ENCODE data around the gene COL15A1.
"Not testable (repeated sequence)": the region's sequence is repeated elsewhere in the genome, so short reads cannot be mapped to it uniquely, and the experiment has no call there.

Gene COL15A1

DNA sequence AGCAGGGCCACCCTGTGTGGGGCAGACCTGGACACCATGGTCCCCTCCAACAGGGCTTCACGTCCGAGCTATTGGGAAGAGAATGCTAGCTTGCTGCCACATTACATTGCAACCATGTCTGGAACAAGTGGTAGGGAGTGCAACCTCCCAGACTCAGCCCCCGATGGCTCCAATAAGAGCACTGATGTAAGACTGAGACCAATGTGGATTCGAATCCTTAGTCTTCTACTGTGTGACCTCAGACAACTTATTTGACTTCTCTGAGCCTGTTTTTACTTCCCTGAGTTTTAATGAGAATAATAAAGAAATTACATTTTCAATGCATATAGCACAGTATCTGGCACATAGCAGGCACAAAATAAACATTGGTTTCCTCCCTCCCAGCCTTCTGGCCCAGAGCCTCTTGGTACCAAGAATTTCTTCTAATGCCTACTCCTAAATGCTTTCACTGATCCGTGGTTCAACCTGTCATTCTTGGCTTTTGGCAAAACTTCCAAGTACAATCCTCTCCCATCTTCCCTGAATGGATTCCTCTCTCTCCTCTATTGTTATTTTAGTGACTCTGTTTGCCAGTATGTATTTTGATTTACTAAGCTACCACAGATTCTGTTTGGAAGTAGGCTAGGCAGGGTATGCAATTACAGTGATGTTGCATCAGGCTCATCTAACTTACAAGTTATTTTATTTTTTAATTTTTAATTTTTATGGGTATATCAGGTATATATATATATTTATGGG lies 34.6 kb upstream of the COL15A1 start:
- DNase-seq = no peak

DNA sequence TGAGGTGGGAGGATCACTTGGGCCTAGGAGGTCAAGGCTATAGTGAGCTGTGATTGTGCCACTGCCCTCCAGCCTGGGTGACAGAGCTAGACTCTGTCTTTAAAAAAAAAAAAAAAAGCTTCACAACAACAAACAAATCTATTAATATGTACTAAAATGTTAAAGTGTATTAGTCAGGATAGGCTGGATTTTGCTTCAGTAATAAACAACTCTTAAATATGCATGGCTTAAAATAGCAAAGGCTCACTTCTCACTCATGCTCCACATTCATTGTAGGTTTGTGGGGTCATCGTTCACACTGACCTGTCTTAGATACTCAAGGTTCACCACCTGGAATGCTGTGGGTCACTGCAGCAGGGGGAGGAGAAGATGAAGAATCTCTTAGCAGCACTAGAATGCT lies 33.8 kb upstream of the COL15A1 start:
- DNase-seq = no peak
- TF ChIP-seq POLR2A (IDR thresholded peaks at IDR 0.05; ENCODE audit: low read length) (no peak), GATA1 (IDR thresholded peaks at IDR 0.05; ENCODE audit: low read depth, low read length) (no peak)

More for the DNA sequence above, 34.6 kb upstream of the COL15A1 start:
- TF ChIP-seq POLR2A (IDR thresholded peaks at IDR 0.05; ENCODE audit: low read length) (no peak), GATA1 (IDR thresholded peaks at IDR 0.05; ENCODE audit: low read depth, low read length) (no peak)

DNA sequence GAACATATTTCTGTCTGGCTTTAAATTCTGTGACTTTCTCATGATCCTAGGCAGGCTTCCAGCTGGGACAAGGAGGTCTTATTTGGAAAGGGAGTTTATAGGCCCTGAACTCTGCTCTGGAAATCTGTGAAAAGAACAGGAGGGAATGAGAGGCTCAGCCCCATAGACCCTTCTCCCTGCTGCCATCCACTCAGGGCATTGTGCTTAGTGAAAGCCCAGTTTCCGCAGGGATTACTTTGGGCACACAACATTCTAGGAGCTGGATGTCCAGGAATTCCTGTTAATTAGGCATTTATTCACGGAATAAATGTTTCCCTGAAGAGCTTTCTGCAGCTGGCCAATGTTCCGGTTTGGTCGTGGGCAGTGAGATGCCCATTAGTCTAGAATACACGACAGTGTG lies 32.7 kb upstream of the COL15A1 start:
- no peak for TF ChIP-seq POLR2A (IDR thresholded peaks at IDR 0.05; ENCODE audit: low read length)
- no peak for TF ChIP-seq GATA1 (IDR thresholded peaks at IDR 0.05; ENCODE audit: low read depth, low read length)
- no peak for DNase-seq

DNA sequence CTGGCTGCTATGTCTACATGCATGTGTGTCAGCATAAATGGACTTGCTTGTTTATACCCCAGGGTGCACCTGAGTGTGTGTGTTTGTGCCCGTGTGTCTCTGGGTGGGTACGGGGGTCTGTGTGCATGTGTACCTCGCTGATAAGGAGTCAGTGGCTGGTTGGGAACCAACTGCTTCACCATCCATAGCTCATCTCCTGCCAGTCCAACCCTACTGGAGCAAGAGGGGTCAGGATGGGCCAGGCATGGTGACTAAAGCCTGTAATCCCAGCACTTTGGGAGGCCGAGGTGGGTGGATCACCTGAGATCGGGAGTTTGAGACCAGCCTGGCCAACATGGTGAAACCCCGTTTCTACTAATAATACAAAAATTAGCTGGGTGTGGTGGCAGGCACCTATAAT lies 32.0 kb upstream of the COL15A1 start:
- DNase-seq = not testable (repeated sequence)

- DNase-seq = no peak
- TF ChIP-seq GATA1 (IDR thresholded peaks at IDR 0.05; ENCODE audit: low read depth, low read length) = no peak
- no peak for TF ChIP-seq POLR2A (IDR thresholded peaks at IDR 0.05; ENCODE audit: low read length)
Observed at GRCh38 chr9:98912450-98912849, 31.3 kb upstream of the COL15A1 start.

GRCh38 chr9:98913044-98913443 lies 30.7 kb upstream of the COL15A1 start:
- TF ChIP-seq GATA1 (IDR thresholded peaks at IDR 0.05; ENCODE audit: low read depth, low read length) (no peak), POLR2A (IDR thresholded peaks at IDR 0.05; ENCODE audit: low read length) (no peak)

GRCh38 chr9:98913705-98914104 lies 30.0 kb upstream of the COL15A1 start:
- DNase-seq = no peak
- TF ChIP-seq GATA1 (IDR thresholded peaks at IDR 0.05; ENCODE audit: low read depth, low read length) (no peak), POLR2A (IDR thresholded peaks at IDR 0.05; ENCODE audit: low read length) (no peak)

More at GRCh38 chr9:98913044-98913443, 30.7 kb upstream of the COL15A1 start:
- no peak for DNase-seq

DNA sequence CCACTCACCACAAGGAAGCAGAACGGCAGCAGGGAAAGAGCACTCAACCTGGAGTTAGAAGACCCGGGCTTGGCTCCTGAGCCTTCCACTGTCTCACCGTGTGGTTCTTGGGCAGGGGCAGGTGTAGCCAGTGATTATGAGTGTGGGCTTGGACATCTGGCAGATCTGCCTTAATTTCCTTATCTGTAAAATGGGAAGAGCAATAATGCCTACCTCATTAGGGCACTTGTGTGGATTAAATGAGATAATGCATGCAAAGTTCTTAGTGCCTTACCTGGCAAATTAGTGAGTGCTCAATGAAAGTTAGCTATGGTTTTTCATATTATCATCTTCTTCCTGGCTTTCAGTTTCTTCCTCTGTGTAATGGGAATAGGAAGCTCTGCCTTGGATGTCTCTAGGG lies 28.1 kb upstream of the COL15A1 start:
- no peak for DNase-seq
- no peak for TF ChIP-seq GATA1 (IDR thresholded peaks at IDR 0.05; ENCODE audit: low read depth, low read length)

DNA sequence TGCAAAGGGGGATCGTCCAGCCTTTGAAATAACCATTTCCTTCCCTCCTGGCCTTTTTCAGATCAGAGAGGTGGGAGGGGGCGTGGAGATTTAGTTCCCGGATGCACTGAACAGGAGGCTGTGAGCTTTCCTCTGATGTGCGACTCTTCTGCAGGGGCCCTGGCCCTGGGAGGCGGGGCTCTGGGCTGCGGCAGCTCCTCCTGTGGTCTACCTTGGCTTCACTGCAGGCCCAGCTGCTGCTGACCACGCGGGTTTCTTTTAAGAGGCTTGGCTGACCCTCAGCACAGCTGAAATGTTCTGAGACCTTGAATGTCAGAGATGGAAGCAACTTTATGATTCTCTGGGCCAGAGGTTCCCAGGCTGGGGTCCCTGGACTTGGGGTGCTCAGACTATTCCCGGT lies 27.0 kb upstream of the COL15A1 start:
- TF ChIP-seq GATA1 (IDR thresholded peaks at IDR 0.05; ENCODE audit: low read depth, low read length) (no peak), POLR2A (IDR thresholded peaks at IDR 0.05; ENCODE audit: low read length) (no peak)

GRCh38 chr9:98917746-98918487 lies 25.8 kb upstream of the COL15A1 start:
- DNase-seq = peak in 1 of 2 experiments; percentile 16
- TF ChIP-seq POLR2A (IDR thresholded peaks at IDR 0.05; ENCODE audit: low read length) (no peak), GATA1 (IDR thresholded peaks at IDR 0.05; ENCODE audit: low read depth, low read length) (no peak)

More for the DNA sequence above, 27.0 kb upstream of the COL15A1 start:
- no peak for DNase-seq

DNA sequence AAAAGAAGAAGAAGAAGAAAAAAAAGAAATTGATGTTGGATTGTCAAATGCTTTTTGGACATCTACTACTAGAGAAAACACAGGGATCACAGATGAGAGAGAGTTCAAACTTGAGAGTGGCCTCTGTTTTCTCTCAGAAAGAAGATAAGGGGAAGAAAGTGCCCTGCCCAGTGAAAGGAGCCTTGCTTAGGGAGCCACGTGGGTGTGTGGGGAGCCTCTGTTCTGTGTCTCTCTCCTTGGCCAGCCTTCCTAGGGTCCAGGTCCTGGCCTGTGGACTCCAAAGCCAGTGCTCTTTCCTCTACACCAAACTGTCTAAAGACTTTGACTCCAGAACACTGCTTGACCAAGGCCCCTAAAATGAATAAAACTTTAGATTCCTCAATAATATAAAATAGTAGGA lies 22.0 kb upstream of the COL15A1 start:
- TF ChIP-seq POLR2A (IDR thresholded peaks at IDR 0.05; ENCODE audit: low read length) (no peak), GATA1 (IDR thresholded peaks at IDR 0.05; ENCODE audit: low read depth, low read length) (no peak)
- DNase-seq = peak; percentile 63 to 77

DNA sequence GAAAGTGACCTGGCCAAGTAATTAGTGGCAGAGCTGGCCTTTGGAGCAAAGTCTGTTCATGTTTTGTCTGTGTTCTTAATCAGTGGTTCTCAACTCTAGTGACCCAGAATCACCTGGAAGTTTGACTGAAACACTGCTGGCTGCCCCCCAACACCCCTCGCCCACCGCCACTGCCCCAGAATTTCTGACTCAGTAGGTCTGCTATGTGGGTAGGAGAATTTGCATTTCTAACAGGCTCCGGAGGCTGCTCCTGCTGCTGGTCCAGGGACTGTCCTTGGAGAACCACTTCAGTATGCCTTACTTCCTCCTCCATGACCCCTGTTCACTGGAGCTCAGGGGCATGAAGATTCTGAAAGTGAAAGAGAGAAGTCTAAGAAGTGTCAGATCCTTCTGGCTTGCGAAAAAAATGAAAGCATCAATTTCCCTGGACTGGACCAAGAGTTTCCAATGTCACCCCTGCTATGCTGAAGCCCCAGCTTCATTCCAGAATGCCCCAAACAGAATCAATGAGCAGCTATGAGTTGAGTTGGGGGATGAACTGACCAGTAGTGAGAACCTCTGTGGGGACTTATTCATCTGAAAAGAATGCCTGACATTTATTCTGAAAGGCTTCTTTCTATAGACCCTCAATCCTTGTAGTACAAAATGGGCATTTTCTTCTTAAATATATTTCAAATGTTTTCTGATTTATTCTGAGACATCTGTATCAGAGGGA lies 20.8 kb upstream of the COL15A1 start:
- DNase-seq = no peak

GRCh38 chr9:98923451-98924123 lies 20.1 kb upstream of the COL15A1 start:
- DNase-seq = no peak
- TF ChIP-seq POLR2A (IDR thresholded peaks at IDR 0.05; ENCODE audit: low read length) (no peak), GATA1 (IDR thresholded peaks at IDR 0.05; ENCODE audit: low read depth, low read length) (no peak)

More for the DNA sequence above, 20.8 kb upstream of the COL15A1 start:
- no peak for TF ChIP-seq GATA1 (IDR thresholded peaks at IDR 0.05; ENCODE audit: low read depth, low read length)
- TF ChIP-seq POLR2A (IDR thresholded peaks at IDR 0.05; ENCODE audit: low read length) = no peak
